ENCODE results near the gene CDT1.
A peak's percentile ranks its signal among the peaks of the same experiment; 100 is the strongest.

CDT1 gene

GRCh38 chr16:88780142-88781062 lies 23.2 kb upstream of the CDT1 start:
- Histone ChIP-seq H3K27me3 (ENCODE audit: insufficient read depth, insufficient read length) (peaks cover 16% of the 10 kb centered on the region), H3K9ac (ENCODE audit: insufficient read length, low read depth) (peak overlapping the region; percentile 42), H3K9me3 (ENCODE audit: insufficient read depth, low read length) (no peaks in the 10 kb centered on the region), H3K4me1 (ENCODE audit: insufficient read depth, insufficient read length) (peaks cover 54% of the 10 kb centered on the region), H3K36me3 (ENCODE audit: insufficient read depth, insufficient read length, low read length) (peaks cover 23% of the 10 kb centered on the region), H3K4me3 (ENCODE audit: insufficient read length, low read depth) (no peak overlapping the region)
- no peak for DNase-seq (ENCODE audit: low read depth, low spot score)
- no peak for TF ChIP-seq YY1 (IDR thresholded peaks at IDR 0.05; ENCODE audit: insufficient read depth, insufficient read length)
- TF ChIP-seq ZNF274 (IDR thresholded peaks at IDR 0.05; ENCODE audit: low read depth, low read length) = no peak
- no peak for TF ChIP-seq SUZ12 (IDR thresholded peaks at IDR 0.05; ENCODE audit: extremely low read depth, insufficient read depth, insufficient read length)

GRCh38 chr16:88781140-88782077 lies 22.2 kb upstream of the CDT1 start:
- DNase-seq (ENCODE audit: low read depth, low spot score) = no peak
- peaks cover 20% of the 10 kb centered on the region for H3K27me3 ChIP-seq (ENCODE audit: insufficient read depth, insufficient read length)
- H3K9me3 ChIP-seq (ENCODE audit: insufficient read depth, low read length) = no peaks in the 10 kb centered on the region
- H3K4me3 ChIP-seq (ENCODE audit: insufficient read length, low read depth) = no peak overlapping the region
- peaks cover 19% of the 10 kb centered on the region for H3K36me3 ChIP-seq (ENCODE audit: insufficient read depth, insufficient read length, low read length)
- peaks cover 51% of the 10 kb centered on the region for H3K4me1 ChIP-seq (ENCODE audit: insufficient read depth, insufficient read length)
- no peak for TF ChIP-seq ZNF274 (IDR thresholded peaks at IDR 0.05; ENCODE audit: low read depth, low read length)
- H3K9ac ChIP-seq (ENCODE audit: insufficient read length, low read depth) = peak overlapping the region; percentile 61

- no peak for DNase-seq (ENCODE audit: low read depth, low spot score)
- Histone ChIP-seq H3K27me3 (ENCODE audit: insufficient read depth, insufficient read length) (peaks cover 20% of the 10 kb centered on the region), H3K4me1 (ENCODE audit: insufficient read depth, insufficient read length) (peaks cover 40% of the 10 kb centered on the region), H3K4me3 (ENCODE audit: insufficient read length, low read depth) (no peak overlapping the region), H3K9me3 (ENCODE audit: insufficient read depth, low read length) (no peaks in the 10 kb centered on the region), H3K36me3 (ENCODE audit: insufficient read depth, insufficient read length, low read length) (peaks cover 16% of the 10 kb centered on the region), H3K9ac (ENCODE audit: insufficient read length, low read depth) (peak overlapping the region; percentile 54)
- TF ChIP-seq ZNF274 (IDR thresholded peaks at IDR 0.05; ENCODE audit: low read depth, low read length) (no peak), SUZ12 (IDR thresholded peaks at IDR 0.05; ENCODE audit: extremely low read depth, insufficient read depth, insufficient read length) (no peak)
These were observed 20.9 kb upstream of the CDT1 start for GRCh38 chr16:88782454-88783390.

- Histone ChIP-seq H3K4me3 (ENCODE audit: insufficient read length, low read depth) (peak overlapping the region; percentile 58), H3K36me3 (ENCODE audit: insufficient read depth, insufficient read length, low read length) (peaks cover 12% of the 10 kb centered on the region), H3K9ac (ENCODE audit: insufficient read length, low read depth) (peak overlapping the region; percentile 80), H3K27me3 (ENCODE audit: insufficient read depth, insufficient read length) (peaks cover 20% of the 10 kb centered on the region), H3K4me1 (ENCODE audit: insufficient read depth, insufficient read length) (peaks cover 35% of the 10 kb centered on the region), H3K9me3 (ENCODE audit: insufficient read depth, low read length) (no peaks in the 10 kb centered on the region)
- DNase-seq (ENCODE audit: low read depth, low spot score) = no peak
- TF ChIP-seq SUZ12 (IDR thresholded peaks at IDR 0.05; ENCODE audit: extremely low read depth, insufficient read depth, insufficient read length) (no peak), ZNF274 (IDR thresholded peaks at IDR 0.05; ENCODE audit: low read depth, low read length) (no peak), YY1 (IDR thresholded peaks at IDR 0.05; ENCODE audit: insufficient read depth, insufficient read length) (no peak)
These were observed 20.1 kb upstream of the CDT1 start for GRCh38 chr16:88783391-88784073.

- H3K4me3 ChIP-seq (ENCODE audit: insufficient read length, low read depth) = peak overlapping the region; percentile 58
- H3K27me3 ChIP-seq (ENCODE audit: insufficient read depth, insufficient read length) = peaks cover 20% of the 10 kb centered on the region
- H3K36me3 ChIP-seq (ENCODE audit: insufficient read depth, insufficient read length, low read length) = peaks cover 8% of the 10 kb centered on the region
- H3K9me3 ChIP-seq (ENCODE audit: insufficient read depth, low read length) = no peaks in the 10 kb centered on the region
- no peak for TF ChIP-seq YY1 (IDR thresholded peaks at IDR 0.05; ENCODE audit: insufficient read depth, insufficient read length)
- no peak for TF ChIP-seq SUZ12 (IDR thresholded peaks at IDR 0.05; ENCODE audit: extremely low read depth, insufficient read depth, insufficient read length)
- no peak for TF ChIP-seq ZNF274 (IDR thresholded peaks at IDR 0.05; ENCODE audit: low read depth, low read length)
- peak overlapping the region; percentile 80 for H3K9ac ChIP-seq (ENCODE audit: insufficient read length, low read depth)
- DNase-seq (ENCODE audit: low read depth, low spot score) = no peak
- peaks cover 29% of the 10 kb centered on the region for H3K4me1 ChIP-seq (ENCODE audit: insufficient read depth, insufficient read length)
These were observed 19.3 kb upstream of the CDT1 start for GRCh38 chr16:88784074-88784855.

GRCh38 chr16:88784856-88785105 lies 18.8 kb upstream of the CDT1 start:
- Histone ChIP-seq H3K4me3 (ENCODE audit: insufficient read length, low read depth) (peak overlapping the region; percentile 58), H3K9me3 (ENCODE audit: insufficient read depth, low read length) (no peaks in the 10 kb centered on the region), H3K4me1 (ENCODE audit: insufficient read depth, insufficient read length) (peaks cover 26% of the 10 kb centered on the region), H3K9ac (ENCODE audit: insufficient read length, low read depth) (peak overlapping the region; percentile 80), H3K27me3 (ENCODE audit: insufficient read depth, insufficient read length) (peaks cover 20% of the 10 kb centered on the region), H3K36me3 (ENCODE audit: insufficient read depth, insufficient read length, low read length) (peaks cover 5% of the 10 kb centered on the region)
- no peak for DNase-seq (ENCODE audit: low read depth, low spot score)
- TF ChIP-seq YY1 (IDR thresholded peaks at IDR 0.05; ENCODE audit: insufficient read depth, insufficient read length) = no peak
- TF ChIP-seq ZNF274 (IDR thresholded peaks at IDR 0.05; ENCODE audit: low read depth, low read length) = no peak

Data from NT2/D1 (cell line).